Lower leg skin (tissue), 4 donors: Measurements from ENCODE around the gene CTSH. TPM values are rescaled to one million over a fixed set of nuclear protein-coding genes. Genes with fewer than 3 reads are reported as not detected.

Source experiments
- DNase-seq, 2 donors: peaks; one replicate each; pipeline ENCODE4 v3.0.0-alpha.2; 2019; ENCODE audit warnings: low spot score in 2 of 2
- H3K4me3 ChIP-seq: fragments of 200-600 bp; sonication (generic); 2 replicates; pipeline ENCODE4 v1.5.1; 2017; ENCODE audit warnings: mild to moderate bottlenecking, low read depth; ENCODE audit not compliant: poor library complexity, severe bottlenecking
- POLR2A ChIP-seq, 2 donors: fragments of 450-650 bp; IDR thresholded peaks; one replicate each; pipeline ENCODE4 v1.6.1; 2016 to 2017; ENCODE audit warnings: antibody characterized with exemption in 2 of 2, mild to moderate bottlenecking in 1 of 2, moderate library complexity in 1 of 2
- WGBS, 2 donors: methylation state at CpG; one replicate each; pipeline ENCODE4 v1.1.5; 2018; 5-methylcytosine and 5-hydroxymethylcytosine counted together
- intact Hi-C: fragments of 100-400 bp; cut with DNase I; formaldehyde crosslinking; loops from one replicate; pipeline ENCODE4 v1.15.0; 2023; ENCODE audit warnings: low total_unique reads
- total RNA-seq, 4 donors: library from RNA; depleted of rRNA; stranded (reverse); fragments of >200 nt; gene quantifications; one replicate each; pipeline ENCODE4 v1.1.0, GENCODE V29; 2016
- TF ChIP-seq, protein P1 (sequence below), 3 donors: fragments of 450-650 bp; IDR thresholded peaks; one replicate each; pipeline ENCODE4 v1.5.1; 2016; ENCODE audit warnings: antibody characterized with exemption in 3 of 3, mild to moderate bottlenecking in 3 of 3, moderate library complexity in 2 of 3

CTSH gene
- total RNA-seq, 4 donors from 2014 or later = 213 to 518 (median 291) TPM

- no peak overlapping the region for H3K4me3 ChIP-seq
- no peak for TF ChIP-seq POLR2A (IDR thresholded peaks at IDR 0.05)
- TF ChIP-seq, protein P1, sequence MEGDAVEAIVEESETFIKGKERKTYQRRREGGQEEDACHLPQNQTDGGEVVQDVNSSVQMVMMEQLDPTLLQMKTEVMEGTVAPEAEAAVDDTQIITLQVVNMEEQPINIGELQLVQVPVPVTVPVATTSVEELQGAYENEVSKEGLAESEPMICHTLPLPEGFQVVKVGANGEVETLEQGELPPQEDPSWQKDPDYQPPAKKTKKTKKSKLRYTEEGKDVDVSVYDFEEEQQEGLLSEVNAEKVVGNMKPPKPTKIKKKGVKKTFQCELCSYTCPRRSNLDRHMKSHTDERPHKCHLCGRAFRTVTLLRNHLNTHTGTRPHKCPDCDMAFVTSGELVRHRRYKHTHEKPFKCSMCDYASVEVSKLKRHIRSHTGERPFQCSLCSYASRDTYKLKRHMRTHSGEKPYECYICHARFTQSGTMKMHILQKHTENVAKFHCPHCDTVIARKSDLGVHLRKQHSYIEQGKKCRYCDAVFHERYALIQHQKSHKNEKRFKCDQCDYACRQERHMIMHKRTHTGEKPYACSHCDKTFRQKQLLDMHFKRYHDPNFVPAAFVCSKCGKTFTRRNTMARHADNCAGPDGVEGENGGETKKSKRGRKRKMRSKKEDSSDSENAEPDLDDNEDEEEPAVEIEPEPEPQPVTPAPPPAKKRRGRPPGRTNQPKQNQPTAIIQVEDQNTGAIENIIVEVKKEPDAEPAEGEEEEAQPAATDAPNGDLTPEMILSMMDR (IDR thresholded peaks at IDR 0.05) = no peak
- intact Hi-C loops = no loop called here
- 70 to 74% methylated on average over 2 of the region's 2 CpGs for WGBS, 2 donors
- DNase-seq = no peak
These were observed 51.3 kb downstream of the CTSH start for GRCh38 chr15:78893538-78893937.

- no peak for DNase-seq
- H3K4me3 ChIP-seq = no peak overlapping the region
- intact Hi-C loops = no loop called here
- TF ChIP-seq, protein P1 (IDR thresholded peaks at IDR 0.05) = no peak
- WGBS, 2 donors = 87 to 88% methylated on average over 4 of the region's 4 CpGs
These were observed 55.8 kb downstream of the CTSH start for GRCh38 chr15:78889000-78889399.

DNA sequence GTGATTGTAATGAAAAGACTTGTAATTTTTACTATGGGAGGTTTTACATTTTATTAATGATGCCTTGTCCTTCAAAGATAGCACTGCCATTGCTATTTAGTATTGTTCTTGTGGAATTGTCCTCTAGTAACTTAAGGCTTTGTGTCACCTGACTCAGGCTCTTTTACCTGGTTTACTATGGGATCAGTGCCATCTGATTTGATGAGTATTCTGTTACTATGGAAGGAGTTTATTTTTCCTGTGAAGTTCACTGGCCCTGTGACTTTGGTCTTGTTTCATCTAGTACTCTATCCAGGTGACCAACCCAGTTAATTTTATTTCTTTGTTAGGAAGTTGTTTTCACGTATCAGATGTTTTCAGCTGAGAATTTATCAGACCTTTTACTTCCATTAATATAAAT is 63.2 kb downstream of the CTSH start:
- WGBS, 2 donors = 84 to 90% methylated on average over 1 of the region's 1 CpG
- DNase-seq = no peak
- TF ChIP-seq POLR2A (IDR thresholded peaks at IDR 0.05) = no peak
- TF ChIP-seq, protein P1 (IDR thresholded peaks at IDR 0.05) = no peak
- intact Hi-C loops = no loop called here
- H3K4me3 ChIP-seq = no peak overlapping the region

DNA sequence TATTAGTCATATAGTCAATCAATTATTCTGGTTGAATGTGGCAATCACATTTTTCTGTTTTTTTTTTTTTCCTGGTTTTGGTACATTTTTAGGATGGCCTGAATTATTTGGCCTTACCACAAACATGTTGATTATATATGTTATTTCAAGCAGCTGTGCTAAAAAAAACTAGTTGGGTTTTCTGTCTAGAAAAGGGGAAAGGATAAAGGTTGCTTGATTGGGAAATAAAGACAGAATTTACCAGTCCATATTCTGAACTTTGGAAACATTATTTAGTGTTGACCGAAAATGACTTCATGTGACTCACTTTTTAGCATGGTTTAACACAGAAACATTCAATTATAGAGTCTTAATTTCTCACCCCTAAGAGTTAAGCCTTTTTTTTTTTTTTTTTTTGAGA is 64.0 kb downstream of the CTSH start:
- no peak for DNase-seq
- H3K4me3 ChIP-seq = no peak overlapping the region
- intact Hi-C loops = no loop called here
- WGBS, 2 donors = 88% methylated on average over 1 of the region's 1 CpG
- TF ChIP-seq POLR2A (IDR thresholded peaks at IDR 0.05) = no peak
- TF ChIP-seq, protein P1 (IDR thresholded peaks at IDR 0.05) = no peak

- TF ChIP-seq, protein P1 (IDR thresholded peaks at IDR 0.05) = no peak
- no peak for DNase-seq
- no peak overlapping the region for H3K4me3 ChIP-seq
- intact Hi-C loops = no loop called here
These were observed 64.7 kb downstream of the CTSH start for GRCh38 chr15:78880242-78880533.

DNA sequence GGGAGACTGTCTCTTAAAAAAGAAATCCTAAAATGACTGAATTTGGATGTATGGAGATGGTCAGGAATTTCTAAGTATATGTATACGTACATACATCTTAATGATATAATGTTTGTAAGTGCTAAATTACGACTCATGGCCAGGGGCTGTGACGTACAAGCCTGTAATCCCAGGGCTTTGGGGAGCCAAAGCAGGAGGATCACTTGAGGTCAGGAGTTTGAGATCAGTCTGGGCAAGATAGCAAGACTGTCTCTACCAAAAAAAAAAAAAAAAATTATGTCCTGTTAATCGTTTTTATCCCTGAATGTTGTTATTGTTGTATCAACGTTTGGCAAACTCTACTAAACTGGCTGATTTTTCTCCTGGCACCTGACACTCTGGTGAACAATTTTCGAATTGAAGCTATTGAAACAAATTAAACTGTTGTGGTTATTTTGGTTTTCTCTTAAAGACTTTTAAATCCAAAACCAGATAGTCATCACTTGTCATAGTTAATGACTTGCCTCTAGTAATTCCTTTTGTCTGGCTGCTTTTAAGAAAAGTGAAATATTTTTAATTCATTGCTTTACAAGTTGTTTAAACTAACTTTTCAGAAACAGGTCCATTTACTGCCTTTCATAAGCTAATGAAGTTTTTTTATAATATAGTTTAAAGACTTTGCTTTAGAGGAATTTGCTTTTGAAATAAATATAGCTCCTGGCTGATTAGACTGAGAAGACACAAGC is 65.2 kb downstream of the CTSH start:
- 19 to 22% methylated on average over 6 of the region's 6 CpGs for WGBS, 2 donors
- intact Hi-C loops = no loop called here
- DNase-seq = no peak
- no peak for TF ChIP-seq POLR2A (IDR thresholded peaks at IDR 0.05)
- TF ChIP-seq, protein P1 (IDR thresholded peaks at IDR 0.05) = no peak
- H3K4me3 ChIP-seq = no peak overlapping the region
